Fibroblast of mammary gland (primary cell): ENCODE results near the gene CC2D2A.

Source experiments
- DNase-seq: peaks from one replicate; pipeline ENCODE4 v3.0.0-alpha.2; 2010; ENCODE audit warnings: low read depth
- H3K4me3 ChIP-seq: 2 replicates; pipeline ENCODE4 v1.5.1; 2011; ENCODE audit warnings: low read depth, mild to moderate bottlenecking, low read length, moderate library complexity; ENCODE audit not compliant: control insufficient read depth
- CTCF ChIP-seq: conservative IDR thresholded peaks from 2 replicates; pipeline ENCODE4 v1.5.1; 2011; ENCODE audit warnings: low read depth, low read length, inconsistent platforms; ENCODE audit not compliant: control insufficient read depth, insufficient read depth

Gene CC2D2A

DNA sequence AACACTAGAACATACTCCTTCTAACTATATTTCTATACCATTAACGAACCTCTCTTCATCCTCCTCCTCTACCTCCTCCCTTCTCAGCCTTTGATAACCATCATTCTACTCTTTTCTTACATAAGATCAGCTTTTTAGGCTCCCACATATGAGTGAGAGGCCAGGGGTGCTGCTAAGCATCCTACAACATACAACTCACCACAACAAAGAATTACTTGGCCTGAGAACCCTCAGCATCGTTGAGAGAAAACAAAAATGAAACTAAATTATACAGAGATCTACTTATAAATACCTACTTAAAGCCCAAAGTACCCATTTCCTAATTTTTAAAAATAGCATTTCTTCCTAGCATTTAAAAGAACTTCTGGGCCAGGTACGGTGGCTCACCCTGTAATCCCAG is 77.7 kb downstream of the CC2D2A start:
- no peak overlapping the region for H3K4me3 ChIP-seq
- no peak for TF ChIP-seq CTCF
- no peak for DNase-seq

GRCh38 chr4:15550491-15550890 is 80.8 kb downstream of the CC2D2A start:
- H3K4me3 ChIP-seq, result no peak overlapping the region
- no peak for DNase-seq
- no peak for TF ChIP-seq CTCF

- no peak for DNase-seq
- no peak for TF ChIP-seq CTCF
- no peak overlapping the region for H3K4me3 ChIP-seq
Observed at GRCh38 chr4:15551740-15552446, 82.2 kb downstream of the CC2D2A start.

DNA sequence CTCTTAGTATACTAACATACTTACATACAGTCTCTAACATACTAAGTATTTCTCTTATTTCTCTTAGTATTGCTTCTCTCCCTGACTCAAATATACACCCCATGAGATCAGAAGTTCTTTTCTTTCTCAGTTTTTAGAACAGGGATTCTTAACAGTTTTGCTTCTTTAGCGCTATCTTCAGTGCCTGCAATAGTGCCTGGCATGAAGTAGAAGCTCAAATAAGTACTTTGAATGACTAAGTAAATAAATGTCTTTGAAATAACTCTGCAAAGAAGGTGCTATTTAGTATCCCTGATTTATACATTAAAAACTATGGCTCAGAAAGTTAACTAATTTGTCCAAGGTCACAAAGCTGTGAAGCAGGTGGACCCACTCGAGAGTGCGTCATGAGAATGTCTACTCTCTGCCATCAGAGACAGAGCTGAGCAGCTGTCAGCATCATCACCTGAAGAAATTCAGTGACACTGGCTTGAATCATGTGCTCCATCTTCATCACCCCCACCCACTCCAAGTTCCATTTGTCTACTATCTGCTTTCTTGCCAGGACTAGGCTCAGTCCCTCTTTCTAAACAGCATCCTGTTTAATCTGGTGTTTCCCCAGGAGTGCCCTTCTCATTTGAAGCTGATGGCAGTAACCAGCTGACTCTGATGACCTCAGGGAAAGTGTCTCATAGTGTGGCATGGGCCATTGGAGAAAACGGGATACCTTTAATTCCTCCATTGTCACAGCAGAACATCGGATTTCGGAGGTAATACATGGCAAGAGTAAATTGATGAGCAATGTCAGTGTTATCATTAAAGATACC is 83.1 kb downstream of the CC2D2A start:
- H3K4me3 ChIP-seq, result no peak overlapping the region
- no peak for TF ChIP-seq CTCF
- no peak for DNase-seq

- DNase-seq, result no peak
- H3K4me3 ChIP-seq, result no peak overlapping the region
- TF ChIP-seq CTCF, result no peak
Observed at GRCh38 chr4:15556511-15557092, 86.9 kb downstream of the CC2D2A start.

GRCh38 chr4:15557786-15558550 is 88.3 kb downstream of the CC2D2A start:
- no peak for TF ChIP-seq CTCF
- no peak for DNase-seq
- no peak overlapping the region for H3K4me3 ChIP-seq
